ENCODE results near the gene B9D2. TPM values are rescaled to one million over a fixed set of nuclear protein-coding genes. Genes with fewer than 3 reads are reported as not detected.
"Not testable (repeated sequence)": the region's sequence is repeated elsewhere in the genome, so short reads cannot be mapped to it uniquely, and the experiment has no call there.

The B9D2 gene
- total and polyA plus RNA-seq, 7 donors, result 7.2 to 14.5 (median 10.1) TPM

- peak overlapping the region; percentile 87 to 95 (median 94) for H3K27ac ChIP-seq
- TF ChIP-seq EP300 (IDR thresholded peaks at IDR 0.05) (no peak), POLR2A (IDR thresholded peaks at IDR 0.05) (no peak), POLR2AphosphoS5 (IDR thresholded peaks at IDR 0.05) (no peak), CTCF (IDR thresholded peaks at IDR 0.05) (no peak)
- DNase-seq, result no peak
- 0 to 2% methylated on average over 12 of the region's 12 CpGs for WGBS, 2 donors
- H3K36me3 ChIP-seq, result peaks cover 0 to 10% (median 5%) of the 10 kb centered on the region in 4 donors
- peak overlapping the region; percentile 74 to 85 (median 77) for H3K4me3 ChIP-seq
- intact Hi-C loops (cut with DNase I), result loop anchor here (2.0 to 5.0 kb wide), 4 partner anchors 27 to 90 kb away; partner anchors contain the start of genes BCKDHA, CCDC97, EXOSC5 and HNRNPUL1
- H3K4me1 ChIP-seq, result peaks cover 0 to 34% (median 24%) of the 10 kb centered on the region in 4 donors
- H3K9me3 ChIP-seq, result no peaks in the 10 kb centered on the region
- H3K27me3 ChIP-seq, result no peaks in the 10 kb centered on the region
Observed at GRCh38 chr19:41352279-41352608, 11.7 kb downstream of the B9D2 start.

- Histone ChIP-seq H3K27me3 (no peaks in the 10 kb centered on the region), H3K9me3 (no peaks in the 10 kb centered on the region), H3K4me1 (peaks cover 0 to 34% (median 24%) of the 10 kb centered on the region in 4 donors), H3K4me3 (peak overlapping the region; percentile 74 to 85 (median 77)), H3K27ac (peak overlapping the region; percentile 87 to 95 (median 94)), H3K36me3 (peaks cover 0 to 17% (median 8%) of the 10 kb centered on the region in 4 donors)
- peak; percentile 82 for DNase-seq
- TF ChIP-seq POLR2AphosphoS5 (IDR thresholded peaks at IDR 0.05) (peak in 2 of 4 donors; percentile 60 to 65), EP300 (IDR thresholded peaks at IDR 0.05) (no peak)
- intact Hi-C loops (cut with DNase I), result loop anchor here (2.0 to 5.0 kb wide), 4 partner anchors 27 to 89 kb away; partner anchors contain the start of genes BCKDHA, CCDC97, EXOSC5 and HNRNPUL1
- 0 to 1% methylated on average over 58 of the region's 58 CpGs for WGBS, 2 donors
Observed at GRCh38 chr19:41351339-41352245, 12.4 kb downstream of the B9D2 start.

GRCh38 chr19:41350735-41351338 lies 13.1 kb downstream of the B9D2 start:
- peaks cover 0 to 24% (median 8%) of the 10 kb centered on the region in 4 donors for H3K36me3 ChIP-seq
- 2 to 3% methylated on average over 22 of the region's 22 CpGs for whole genome bisulfite sequencing, 2 donors
- H3K27ac ChIP-seq, result peak overlapping the region; percentile 87 to 95 (median 94)
- no peak for TF ChIP-seq EP300 (IDR thresholded peaks at IDR 0.05)
- TF ChIP-seq CTCF (IDR thresholded peaks at IDR 0.05), result no peak
- no peak for TF ChIP-seq POLR2A (IDR thresholded peaks at IDR 0.05)
- TF ChIP-seq POLR2AphosphoS5 (IDR thresholded peaks at IDR 0.05), result no peak
- H3K9me3 ChIP-seq, result no peaks in the 10 kb centered on the region
- no peaks in the 10 kb centered on the region for H3K27me3 ChIP-seq
- DNase-seq, result no peak
- peaks cover 0 to 34% (median 24%) of the 10 kb centered on the region in 4 donors for H3K4me1 ChIP-seq
- intact Hi-C loops (cut with DNase I), result loop anchor here (5.0 kb wide), 2 partner anchors 39 to 89 kb away; partner anchors contain the start of genes CCDC97 and HNRNPUL1
- peak overlapping the region; percentile 74 to 85 (median 77) for H3K4me3 ChIP-seq

DNA sequence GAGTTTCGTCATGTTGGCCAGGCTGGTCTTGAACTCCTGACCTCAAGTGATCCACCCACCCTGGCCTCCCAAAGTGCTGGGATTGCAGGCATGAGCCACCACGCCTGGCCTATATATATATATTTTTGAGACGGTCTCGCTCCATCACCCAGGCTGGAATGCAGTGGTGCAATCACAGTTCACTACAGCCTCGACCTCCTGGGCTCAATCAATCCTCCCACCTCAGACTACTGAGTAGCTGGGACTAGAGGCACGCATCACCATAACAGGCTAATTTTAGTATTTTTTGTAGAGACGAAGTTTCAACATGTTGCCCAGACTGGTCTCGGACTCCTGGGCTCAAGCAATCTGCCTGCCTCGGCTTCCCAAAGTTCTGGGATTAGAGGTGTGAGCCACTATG lies 17.0 kb downstream of the B9D2 start:
- intact Hi-C loops (cut with DNase I); H3K27me3 ChIP-seq; H3K9me3 ChIP-seq; H3K4me3 ChIP-seq; DNase-seq; H3K27ac ChIP-seq: not testable (repeated sequence)
- Histone ChIP-seq H3K4me1 (peaks cover 0 to 18% (median 12%) of the 10 kb centered on the region in 4 donors), H3K36me3 (peaks cover 4 to 62% (median 24%) of the 10 kb centered on the region in 4 donors)
- WGBS, 2 donors, result 89 to 95% methylated on average over 9 of the region's 9 CpGs

- Histone ChIP-seq H3K4me3 (no peak overlapping the region), H3K27ac (no peak overlapping the region), H3K4me1 (no peaks in the 10 kb centered on the region), H3K9me3 (no peaks in the 10 kb centered on the region), H3K27me3 (no peaks in the 10 kb centered on the region), H3K36me3 (peaks cover 4 to 85% (median 27%) of the 10 kb centered on the region in 4 donors)
- intact Hi-C loops (cut with DNase I), result no loop called here
- no peak for DNase-seq
- WGBS, 2 donors, result 97 to 100% methylated on average over 2 of the region's 2 CpGs
- TF ChIP-seq POLR2AphosphoS5 (IDR thresholded peaks at IDR 0.05) (no peak), POLR2A (IDR thresholded peaks at IDR 0.05) (no peak), CTCF (IDR thresholded peaks at IDR 0.05) (no peak), EP300 (IDR thresholded peaks at IDR 0.05) (no peak)
Observed at GRCh38 chr19:41344162-41344561, 19.8 kb downstream of the B9D2 start.
